ENCODE data around the gene FAM111A.

FAM111A gene

GRCh38 chr11:59196777-59197176 is 54.1 kb downstream of the FAM111A start:
- Histone ChIP-seq H3K4me2 (no peak overlapping the region; the same call in 1 of the 2 replicates), H3K9ac (no peak overlapping the region), H3K4me1 (peaks cover 55% of the 10 kb centered on the region), H3K27ac (no peak overlapping the region), H3K4me3 (no peak overlapping the region), H4K20me1 (no peaks in the 10 kb centered on the region), H3K9me3 (peaks cover 8% of the 10 kb centered on the region; the same call in 1 of the 2 replicates), H3K27me3 (no peaks in the 10 kb centered on the region), H3K36me3 (peaks cover 46% of the 10 kb centered on the region)
- TF ChIP-seq Cebpa-rat (IDR thresholded peaks at IDR 0.05) = no peak

DNA sequence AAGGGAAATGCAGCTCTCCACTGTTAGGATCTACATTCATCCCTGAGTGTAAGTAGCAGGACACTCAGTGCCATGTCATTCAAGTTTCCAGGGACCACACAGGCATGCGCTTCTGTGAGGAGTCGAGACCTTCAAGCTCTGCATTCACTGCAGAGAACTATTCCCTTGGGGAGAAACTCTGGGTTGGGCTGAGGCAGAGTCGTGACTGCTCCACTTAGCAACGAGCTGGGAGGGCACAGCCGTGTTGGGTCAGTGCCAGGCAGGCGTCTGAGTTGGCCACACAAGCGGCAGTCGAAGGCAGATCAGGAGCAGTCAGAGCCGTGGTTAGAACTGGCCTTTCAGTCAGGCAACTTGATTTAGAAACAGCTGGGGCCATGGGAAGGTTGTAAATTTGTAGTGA is 55.3 kb downstream of the FAM111A start:
- no peak for TF ChIP-seq Cebpa-rat (IDR thresholded peaks at IDR 0.05)
- peaks cover 55% of the 10 kb centered on the region for H3K4me1 ChIP-seq
- 0 out of 2 replicates have a peak overlapping the region, but pooled peaks have one; percentile 17 for H3K4me3 ChIP-seq
- H3K9ac ChIP-seq = no peak overlapping the region
- H3K36me3 ChIP-seq = peaks cover 33% of the 10 kb centered on the region
- H4K20me1 ChIP-seq = no peaks in the 10 kb centered on the region
- peak overlapping the region; percentile 76 for H3K4me2 ChIP-seq
- H3K9me3 ChIP-seq = peaks cover 8% of the 10 kb centered on the region; the same call in 1 of the 2 replicates
- no peak overlapping the region for H3K27ac ChIP-seq
- no peaks in the 10 kb centered on the region for H3K27me3 ChIP-seq

DNA sequence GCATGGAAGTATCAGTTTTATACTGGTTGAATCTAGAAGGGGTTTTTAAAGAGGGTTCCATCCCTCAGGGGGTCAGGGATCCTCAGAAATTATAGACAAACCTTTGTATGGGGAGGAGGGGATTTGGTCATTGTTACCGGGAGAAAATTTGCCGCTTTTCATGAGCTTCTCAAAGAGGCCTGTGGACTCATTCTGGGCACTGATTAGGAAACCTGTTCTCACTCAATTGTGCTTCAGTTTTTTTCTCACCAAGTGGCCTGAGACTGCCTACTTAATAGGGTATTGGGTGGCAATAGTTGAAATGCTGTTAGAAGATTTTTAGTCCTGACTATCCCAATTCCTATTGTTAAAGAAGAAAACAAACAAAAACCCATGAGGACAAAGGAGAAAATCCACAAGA is 56.1 kb downstream of the FAM111A start:
- peaks cover 31% of the 10 kb centered on the region for H3K36me3 ChIP-seq
- H3K4me1 ChIP-seq = peaks cover 55% of the 10 kb centered on the region
- no peak for TF ChIP-seq Cebpa-rat (IDR thresholded peaks at IDR 0.05)
- no peak overlapping the region for H3K27ac ChIP-seq
- H3K9ac ChIP-seq = no peak overlapping the region
- no peaks in the 10 kb centered on the region for H3K27me3 ChIP-seq
- no peak overlapping the region for H3K4me3 ChIP-seq
- H3K9me3 ChIP-seq = peaks cover 8% of the 10 kb centered on the region; the same call in 1 of the 2 replicates
- no peaks in the 10 kb centered on the region for H4K20me1 ChIP-seq
- H3K4me2 ChIP-seq = peak overlapping the region; percentile 76

GRCh38 chr11:59199546-59200422 is 57.1 kb downstream of the FAM111A start:
- no peaks in the 10 kb centered on the region for H3K27me3 ChIP-seq
- peak overlapping the region; percentile 76 for H3K4me2 ChIP-seq
- no peaks in the 10 kb centered on the region for H4K20me1 ChIP-seq
- peaks cover 55% of the 10 kb centered on the region for H3K4me1 ChIP-seq
- H3K27ac ChIP-seq = no peak overlapping the region
- no peak overlapping the region for H3K9ac ChIP-seq
- H3K36me3 ChIP-seq = peaks cover 28% of the 10 kb centered on the region
- no peak overlapping the region for H3K4me3 ChIP-seq
- TF ChIP-seq Cebpa-rat (IDR thresholded peaks at IDR 0.05) = no peak
- peaks cover 8% of the 10 kb centered on the region; the same call in 1 of the 2 replicates for H3K9me3 ChIP-seq

GRCh38 chr11:59200423-59200746 is 57.7 kb downstream of the FAM111A start:
- Histone ChIP-seq H3K4me1 (peaks cover 55% of the 10 kb centered on the region), H3K9me3 (peaks cover 8% of the 10 kb centered on the region; the same call in 1 of the 2 replicates), H3K9ac (no peak overlapping the region), H4K20me1 (no peaks in the 10 kb centered on the region), H3K27me3 (no peaks in the 10 kb centered on the region), H3K4me3 (no peak overlapping the region), H3K27ac (no peak overlapping the region), H3K36me3 (peaks cover 28% of the 10 kb centered on the region), H3K4me2 (peak overlapping the region; percentile 76)
- TF ChIP-seq Cebpa-rat (IDR thresholded peaks at IDR 0.05) = no peak

- H3K27me3 ChIP-seq = no peaks in the 10 kb centered on the region
- peaks cover 7% of the 10 kb centered on the region; the same call in 1 of the 2 replicates for H3K9me3 ChIP-seq
- H3K9ac ChIP-seq = no peak overlapping the region
- H4K20me1 ChIP-seq = no peaks in the 10 kb centered on the region
- H3K36me3 ChIP-seq = peaks cover 29% of the 10 kb centered on the region
- no peak for TF ChIP-seq Cebpa-rat (IDR thresholded peaks at IDR 0.05)
- H3K4me2 ChIP-seq = peak overlapping the region; percentile 76
- H3K4me1 ChIP-seq = peaks cover 48% of the 10 kb centered on the region
- no peak overlapping the region for H3K27ac ChIP-seq
- no peak overlapping the region for H3K4me3 ChIP-seq
Observed at GRCh38 chr11:59201353-59201752, 58.7 kb downstream of the FAM111A start.

Measured in BLaER1 (cell line).